Measurements from ENCODE around the gene FAM222A.

FAM222A gene

DNA sequence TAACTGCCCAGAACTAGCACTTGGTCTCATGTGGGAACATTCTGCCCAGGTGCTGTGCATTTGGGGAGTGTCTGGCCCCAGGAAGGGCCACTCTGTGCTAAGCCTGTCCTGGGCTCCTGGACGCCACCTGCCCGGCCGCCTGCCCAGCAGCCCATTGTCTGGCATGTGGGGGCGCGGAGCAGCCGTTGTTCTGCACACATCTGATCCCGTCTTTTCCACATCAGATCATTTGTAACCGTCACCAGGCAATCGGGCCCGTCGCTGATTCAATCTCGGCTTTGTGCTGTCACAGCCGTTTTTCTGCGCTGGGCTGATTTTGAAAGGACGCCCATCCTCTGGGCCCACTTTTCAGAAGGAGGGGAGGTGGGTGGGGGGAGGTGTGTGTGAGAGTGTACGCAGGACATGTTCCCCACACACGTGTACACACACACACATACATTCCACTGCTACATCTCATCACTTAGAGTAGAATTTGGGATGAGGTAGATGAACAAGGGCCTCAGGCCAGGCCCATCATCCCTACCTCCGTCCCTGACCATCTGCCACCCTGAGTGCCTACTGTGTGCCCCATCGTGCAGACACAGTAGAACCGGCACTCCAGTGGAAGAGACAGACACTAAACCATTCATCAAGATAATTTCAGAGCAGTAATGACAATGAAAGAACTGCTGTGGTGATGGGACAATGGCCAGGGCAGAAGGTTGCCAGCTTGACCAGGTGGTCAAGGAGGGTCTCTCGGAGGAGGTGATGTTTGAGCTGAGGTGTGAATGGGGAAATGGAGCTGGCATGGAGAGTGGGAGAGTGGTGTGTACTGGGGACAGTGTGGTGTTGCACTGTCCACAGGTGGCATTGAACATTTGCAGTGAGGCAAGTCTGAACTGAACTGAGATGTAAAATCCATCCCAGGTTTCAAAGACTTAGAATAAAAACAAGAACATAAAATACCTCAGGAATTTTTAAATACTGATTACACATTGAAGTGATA is 19.0 kb downstream of the FAM222A start (continued):
- TF ChIP-seq, protein P1, sequence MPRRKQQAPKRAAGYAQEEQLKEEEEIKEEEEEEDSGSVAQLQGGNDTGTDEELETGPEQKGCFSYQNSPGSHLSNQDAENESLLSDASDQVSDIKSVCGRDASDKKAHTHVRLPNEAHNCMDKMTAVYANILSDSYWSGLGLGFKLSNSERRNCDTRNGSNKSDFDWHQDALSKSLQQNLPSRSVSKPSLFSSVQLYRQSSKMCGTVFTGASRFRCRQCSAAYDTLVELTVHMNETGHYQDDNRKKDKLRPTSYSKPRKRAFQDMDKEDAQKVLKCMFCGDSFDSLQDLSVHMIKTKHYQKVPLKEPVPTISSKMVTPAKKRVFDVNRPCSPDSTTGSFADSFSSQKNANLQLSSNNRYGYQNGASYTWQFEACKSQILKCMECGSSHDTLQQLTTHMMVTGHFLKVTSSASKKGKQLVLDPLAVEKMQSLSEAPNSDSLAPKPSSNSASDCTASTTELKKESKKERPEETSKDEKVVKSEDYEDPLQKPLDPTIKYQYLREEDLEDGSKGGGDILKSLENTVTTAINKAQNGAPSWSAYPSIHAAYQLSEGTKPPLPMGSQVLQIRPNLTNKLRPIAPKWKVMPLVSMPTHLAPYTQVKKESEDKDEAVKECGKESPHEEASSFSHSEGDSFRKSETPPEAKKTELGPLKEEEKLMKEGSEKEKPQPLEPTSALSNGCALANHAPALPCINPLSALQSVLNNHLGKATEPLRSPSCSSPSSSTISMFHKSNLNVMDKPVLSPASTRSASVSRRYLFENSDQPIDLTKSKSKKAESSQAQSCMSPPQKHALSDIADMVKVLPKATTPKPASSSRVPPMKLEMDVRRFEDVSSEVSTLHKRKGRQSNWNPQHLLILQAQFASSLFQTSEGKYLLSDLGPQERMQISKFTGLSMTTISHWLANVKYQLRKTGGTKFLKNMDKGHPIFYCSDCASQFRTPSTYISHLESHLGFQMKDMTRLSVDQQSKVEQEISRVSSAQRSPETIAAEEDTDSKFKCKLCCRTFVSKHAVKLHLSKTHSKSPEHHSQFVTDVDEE (CRISPR knock-in tag; IDR thresholded peaks at IDR 0.05): no peak
- TF ChIP-seq, protein P2, sequence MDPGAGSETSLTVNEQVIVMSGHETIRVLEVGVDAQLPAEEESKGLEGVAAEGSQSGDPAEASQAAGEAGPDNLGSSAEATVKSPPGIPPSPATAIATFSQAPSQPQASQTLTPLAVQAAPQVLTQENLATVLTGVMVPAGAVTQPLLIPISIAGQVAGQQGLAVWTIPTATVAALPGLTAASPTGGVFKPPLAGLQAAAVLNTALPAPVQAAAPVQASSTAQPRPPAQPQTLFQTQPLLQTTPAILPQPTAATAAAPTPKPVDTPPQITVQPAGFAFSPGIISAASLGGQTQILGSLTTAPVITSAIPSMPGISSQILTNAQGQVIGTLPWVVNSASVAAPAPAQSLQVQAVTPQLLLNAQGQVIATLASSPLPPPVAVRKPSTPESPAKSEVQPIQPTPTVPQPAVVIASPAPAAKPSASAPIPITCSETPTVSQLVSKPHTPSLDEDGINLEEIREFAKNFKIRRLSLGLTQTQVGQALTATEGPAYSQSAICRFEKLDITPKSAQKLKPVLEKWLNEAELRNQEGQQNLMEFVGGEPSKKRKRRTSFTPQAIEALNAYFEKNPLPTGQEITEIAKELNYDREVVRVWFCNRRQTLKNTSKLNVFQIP (CRISPR knock-in tag; IDR thresholded peaks at IDR 0.05; ENCODE audit: borderline replicate concordance, low read depth): no peak

DNA sequence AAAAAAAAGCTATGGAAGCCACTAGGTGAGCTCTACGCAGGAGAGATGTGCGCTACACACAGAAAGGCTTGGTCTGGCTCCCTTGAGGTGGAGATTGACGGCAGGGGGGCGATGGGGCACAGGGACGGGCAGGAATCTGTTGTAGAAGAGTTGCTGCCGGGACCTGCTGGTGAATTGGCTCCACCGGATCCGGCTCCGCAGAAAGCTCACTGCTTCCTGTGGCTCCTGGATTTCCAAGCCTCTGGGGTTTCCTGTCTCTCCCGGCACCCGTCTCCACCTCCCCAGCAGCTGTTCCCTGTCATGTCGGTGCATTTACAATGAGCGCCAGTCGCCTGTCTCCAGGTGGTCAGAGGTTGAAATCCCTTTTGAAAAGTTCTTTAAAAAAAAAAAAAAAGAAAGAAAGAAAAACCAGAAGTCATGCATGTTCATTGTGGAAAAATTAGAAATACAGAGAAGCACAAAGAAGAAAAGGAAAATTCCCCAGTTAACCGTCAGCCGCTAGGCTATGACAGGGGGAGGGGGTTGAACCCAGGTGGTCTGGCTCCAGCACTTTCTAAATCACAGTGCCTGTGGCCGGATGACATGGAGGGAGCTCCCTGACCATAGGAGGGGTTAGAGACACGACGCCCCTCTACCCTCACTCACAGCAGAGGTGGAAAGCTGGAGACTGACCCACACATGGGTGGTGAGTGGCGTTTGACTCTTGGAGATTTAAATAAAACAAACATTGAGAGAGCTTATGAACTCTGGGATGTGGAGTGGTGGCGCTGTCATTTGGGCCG is 20.8 kb downstream of the FAM222A start:
- TF ChIP-seq TOX (CRISPR knock-in tag; IDR thresholded peaks at IDR 0.05; ENCODE audit: borderline replicate concordance) (no peak), ZNF70 (CRISPR knock-in tag; IDR thresholded peaks at IDR 0.05) (no peak), BACH2 (CRISPR knock-in tag; IDR thresholded peaks at IDR 0.05; ENCODE audit: borderline replicate concordance) (no peak), GLIS3 (CRISPR knock-in tag; IDR thresholded peaks at IDR 0.05) (no peak), ARNTL (CRISPR knock-in tag; IDR thresholded peaks at IDR 0.05; ENCODE audit: borderline replicate concordance, low read depth) (no peak), ISL1 (CRISPR knock-in tag; IDR thresholded peaks at IDR 0.05) (no peak), TCF4 (CRISPR knock-in tag; IDR thresholded peaks at IDR 0.05; ENCODE audit: borderline replicate concordance) (no peak), ZNF8 (CRISPR knock-in tag; IDR thresholded peaks at IDR 0.05) (no peak), RARB (CRISPR knock-in tag; IDR thresholded peaks at IDR 0.05) (no peak), SNAI2 (CRISPR knock-in tag; IDR thresholded peaks at IDR 0.05) (no peak), PPARA (CRISPR knock-in tag; IDR thresholded peaks at IDR 0.05; ENCODE audit: borderline replicate concordance) (no peak), CSDC2 (CRISPR knock-in tag; IDR thresholded peaks at IDR 0.05) (no peak), ZFP3 (CRISPR knock-in tag; IDR thresholded peaks at IDR 0.05) (no peak), ZFP30 (CRISPR knock-in tag; IDR thresholded peaks at IDR 0.05) (no peak), OSR1 (CRISPR knock-in tag; IDR thresholded peaks at IDR 0.05) (no peak), ZNF565 (CRISPR knock-in tag; conservative IDR thresholded peaks at IDR 0.05; ENCODE audit: low read depth) (no peak)
- TF ChIP-seq, protein P1 (CRISPR knock-in tag; IDR thresholded peaks at IDR 0.05): no peak
- TF ChIP-seq, protein P2 (CRISPR knock-in tag; IDR thresholded peaks at IDR 0.05; ENCODE audit: borderline replicate concordance, low read depth): no peak
- TF ChIP-seq, protein P3, sequence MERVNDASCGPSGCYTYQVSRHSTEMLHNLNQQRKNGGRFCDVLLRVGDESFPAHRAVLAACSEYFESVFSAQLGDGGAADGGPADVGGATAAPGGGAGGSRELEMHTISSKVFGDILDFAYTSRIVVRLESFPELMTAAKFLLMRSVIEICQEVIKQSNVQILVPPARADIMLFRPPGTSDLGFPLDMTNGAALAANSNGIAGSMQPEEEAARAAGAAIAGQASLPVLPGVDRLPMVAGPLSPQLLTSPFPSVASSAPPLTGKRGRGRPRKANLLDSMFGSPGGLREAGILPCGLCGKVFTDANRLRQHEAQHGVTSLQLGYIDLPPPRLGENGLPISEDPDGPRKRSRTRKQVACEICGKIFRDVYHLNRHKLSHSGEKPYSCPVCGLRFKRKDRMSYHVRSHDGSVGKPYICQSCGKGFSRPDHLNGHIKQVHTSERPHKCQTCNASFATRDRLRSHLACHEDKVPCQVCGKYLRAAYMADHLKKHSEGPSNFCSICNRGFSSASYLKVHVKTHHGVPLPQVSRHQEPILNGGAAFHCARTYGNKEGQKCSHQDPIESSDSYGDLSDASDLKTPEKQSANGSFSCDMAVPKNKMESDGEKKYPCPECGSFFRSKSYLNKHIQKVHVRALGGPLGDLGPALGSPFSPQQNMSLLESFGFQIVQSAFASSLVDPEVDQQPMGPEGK (CRISPR knock-in tag; IDR thresholded peaks at IDR 0.05; ENCODE audit: borderline replicate concordance): no peak
- TF ChIP-seq, protein P4, sequence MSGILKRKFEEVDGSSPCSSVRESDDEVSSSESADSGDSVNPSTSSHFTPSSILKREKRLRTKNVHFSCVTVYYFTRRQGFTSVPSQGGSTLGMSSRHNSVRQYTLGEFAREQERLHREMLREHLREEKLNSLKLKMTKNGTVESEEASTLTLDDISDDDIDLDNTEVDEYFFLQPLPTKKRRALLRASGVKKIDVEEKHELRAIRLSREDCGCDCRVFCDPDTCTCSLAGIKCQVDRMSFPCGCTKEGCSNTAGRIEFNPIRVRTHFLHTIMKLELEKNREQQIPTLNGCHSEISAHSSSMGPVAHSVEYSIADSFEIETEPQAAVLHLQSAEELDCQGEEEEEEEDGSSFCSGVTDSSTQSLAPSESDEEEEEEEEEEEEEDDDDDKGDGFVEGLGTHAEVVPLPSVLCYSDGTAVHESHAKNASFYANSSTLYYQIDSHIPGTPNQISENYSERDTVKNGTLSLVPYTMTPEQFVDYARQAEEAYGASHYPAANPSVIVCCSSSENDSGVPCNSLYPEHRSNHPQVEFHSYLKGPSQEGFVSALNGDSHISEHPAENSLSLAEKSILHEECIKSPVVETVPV (CRISPR knock-in tag; IDR thresholded peaks at IDR 0.05): no peak
- no peak for ATAC-seq

Measured in SK-N-SH treated with all-trans-retinoic acid at 6 μM for 48 hours (cell line).